K562 (cell line): ENCODE results near the gene SLC5A5. TPM values are rescaled to one million over a fixed set of nuclear protein-coding genes. Genes with fewer than 3 reads are reported as not detected.

ENCODE experiments used
- ATAC-seq: fragments of 200-7000 bp; cut with Tn5 transposase; 3 replicates; pipeline ENCODE4 v1.9.1; 2020; ENCODE audit warnings: moderate library complexity
- BruUV-seq: library from RNA; stranded (reverse); fragments of 400-500 nt; replicated peaks from 2 replicates; lab custom pipeline; 2021; lab: Mats Ljungman, UMichigan
- CTCF ChIA-PET: fragments of 300-600 bp; formaldehyde crosslinking; extraction: SDS; loops from one replicate; lab custom pipeline; 2021; ENCODE audit warnings: low intra/inter-chr PET ratio; lab: Yijun Ruan, JAX
- POLR2A ChIA-PET: fragments of 300-600, 350-650 bp; sonication (Branson Sonifier 250); formaldehyde crosslinking; extraction: SDS; loops from one replicate; lab custom pipeline; 2021; ENCODE audit warnings: antibody characterized with exemption, inconsistent platforms; lab: Yijun Ruan, JAX
- DNase-seq, 4 experiments: peaks; one replicate each; pipeline versions ENCODE4 v3.0.0 to v3.0.0-alpha.2; 2011 to 2018; ENCODE audit warnings: low spot score in 3 of 4, mixed read lengths in 3 of 4; ENCODE audit errors: extremely low read depth in 1 of 4
- FAIRE-seq: peaks from 2 replicates; lab custom pipeline; 2011; peaks lifted over from hg19 to GRCh38; lab: Jason Lieb, UNC
- H2AFZ ChIP-seq: 2 replicates; pipeline ENCODE4 v1.6.0; 2011; ENCODE audit warnings: low read depth, low read length, control low read depth, inconsistent platforms
- H3K27ac ChIP-seq: fragments of 200-600 bp; 3 replicates; pipeline ENCODE4 v1.8.0; 2011; ENCODE audit warnings: low read depth, mild to moderate bottlenecking, control low read depth, inconsistent platforms, low read length, moderate library complexity, mixed read lengths; ENCODE audit errors: extremely low read depth
- H3K27me3 ChIP-seq, 2 experiments: fragments of 300-600 bp in 1 of 2; 2 replicates in 1 of 2; 3 replicates in 1 of 2; pipeline versions ENCODE4 v1.6.0 to v1.8.0; 2011; ENCODE audit warnings: inconsistent platforms in 2 of 2, low read length in 2 of 2, mild to moderate bottlenecking in 1 of 2, mixed read lengths in 1 of 2, moderate library complexity in 1 of 2; ENCODE audit not compliant: control insufficient read depth in 2 of 2, insufficient read depth in 2 of 2
- H3K36me3 ChIP-seq: fragments of 300-600 bp; 3 replicates; pipeline ENCODE4 v1.8.0; 2011; ENCODE audit warnings: mild to moderate bottlenecking, low read length, inconsistent platforms; ENCODE audit not compliant: control insufficient read depth, insufficient read depth
- H3K4me1 ChIP-seq, 2 experiments: fragments of 200-600 bp in 1 of 2; replicated peaks in 1 of 2; 2 replicates in 1 of 2; 3 replicates in 1 of 2; pipeline versions ENCODE4 v1.5.1 to v1.8.0; 2011; ENCODE audit warnings: inconsistent platforms in 2 of 2, low read length in 2 of 2, mild to moderate bottlenecking in 1 of 2, mixed read lengths in 1 of 2, moderate library complexity in 1 of 2; ENCODE audit not compliant: control insufficient read depth in 2 of 2, insufficient read depth in 2 of 2
- H3K4me2 ChIP-seq: 2 replicates; pipeline ENCODE4 v1.6.1; 2011; ENCODE audit warnings: low read length, control low read depth, inconsistent platforms, mixed read lengths; ENCODE audit not compliant: insufficient read depth
- H3K4me3 ChIP-seq: fragments of 200-600 bp; sonication (generic), shearing (Covaris generic); 2 replicates; pipeline ENCODE4 v1.5.1; 2016; ENCODE audit warnings: control low read depth, inconsistent platforms
- H3K79me2 ChIP-seq: fragments of 200-600 bp; 3 replicates; pipeline ENCODE4 v1.8.0; 2011; ENCODE audit warnings: low read length, inconsistent platforms; ENCODE audit not compliant: control insufficient read depth, insufficient read depth
- H3K9ac ChIP-seq, 2 experiments: 2 replicates each; pipeline versions ENCODE4 v1.6.0 to v1.6.1; 2011; ENCODE audit warnings: low read depth in 2 of 2, low read length in 2 of 2, control low read depth in 1 of 2, inconsistent platforms in 1 of 2, mild to moderate bottlenecking in 1 of 2, mixed read lengths in 1 of 2; ENCODE audit not compliant: insufficient read depth in 1 of 2
- H3K9me1 ChIP-seq: one replicate; pipeline ENCODE4 v1.6.0; 2011; ENCODE audit warnings: inconsistent platforms, mild to moderate bottlenecking, low read length, moderate library complexity; ENCODE audit not compliant: control insufficient read depth, insufficient read depth
- H3K9me3 ChIP-seq: replicated peaks from 2 replicates; pipeline ENCODE4 v1.5.1; 2011; ENCODE audit warnings: low read depth, low read length, inconsistent platforms; ENCODE audit not compliant: control insufficient read depth, insufficient read depth
- H4K20me1 ChIP-seq: replicated peaks from 2 replicates; pipeline ENCODE4 v1.6.1; 2011; ENCODE audit warnings: low read length, inconsistent platforms, mixed read lengths; ENCODE audit not compliant: control insufficient read depth, insufficient read depth
- ATF6 ChIP-seq: sonication (generic); formaldehyde crosslinking; IDR thresholded peaks from 2 replicates; pipeline ENCODE4 v1.4.0; 2020; ENCODE audit warnings: mild to moderate bottlenecking, missing genetic modification reagents
- BMI1 ChIP-seq: fragments of 150-350 bp; IDR thresholded peaks from 2 replicates; pipeline ENCODE4 v1.6.1; 2014; ENCODE audit warnings: low read length
- BRD4 ChIP-seq: fragments of 200-600 bp; sonication (generic); IDR thresholded peaks from 2 replicates; pipeline ENCODE4 v1.6.1; 2017; ENCODE audit warnings: inconsistent platforms
- C11orf30 ChIP-seq: fragments of 450-650 bp; IDR thresholded peaks from 2 replicates; pipeline ENCODE4 v1.6.1; 2016; ENCODE audit warnings: low read depth, mild to moderate bottlenecking
- HOXB6 ChIP-seq: fragments of 250-450 bp; sonication (Bioruptor Pico); IDR thresholded peaks from 2 replicates; pipeline ENCODE4 v1.5.1; 2022; ENCODE audit warnings: mild to moderate bottlenecking, borderline replicate concordance
- MTF1 ChIP-seq: fragments of 250-450 bp; sonication (Bioruptor Pico); IDR thresholded peaks from 2 replicates; pipeline ENCODE4 v1.9.0; 2021; ENCODE audit warnings: moderate library complexity, mild to moderate bottlenecking, inconsistent platforms, borderline replicate concordance
- NCOA2 ChIP-seq, 2 experiments: fragments of 450-650 bp; IDR thresholded peaks; 2 replicates each; pipeline ENCODE4 v1.6.1; 2018; ENCODE audit warnings: mild to moderate bottlenecking in 2 of 2, moderate library complexity in 1 of 2; ENCODE audit not compliant: partially characterized antibody in 2 of 2
- NFIC ChIP-seq: fragments of 450-650 bp; IDR thresholded peaks from 2 replicates; pipeline ENCODE4 v1.6.1; 2017; ENCODE audit warnings: mild to moderate bottlenecking, inconsistent platforms
- NUFIP1 ChIP-seq: fragments of 450-650 bp; IDR thresholded peaks from 2 replicates; pipeline ENCODE4 v1.6.1; 2018; ENCODE audit not compliant: partially characterized antibody
- PRDM10 ChIP-seq: fragments of 450-650 bp; IDR thresholded peaks from 2 replicates; pipeline ENCODE4 v1.6.1; 2018; ENCODE audit not compliant: partially characterized antibody
- RFX1 ChIP-seq: fragments of 450-650 bp; IDR thresholded peaks from 2 replicates; pipeline ENCODE4 v1.6.1; 2016; ENCODE audit warnings: mild to moderate bottlenecking, moderate library complexity
- ZNF140 ChIP-seq: fragments of 250-450 bp; sonication (Bioruptor Pico); IDR thresholded peaks from 2 replicates; pipeline ENCODE4 v1.8.0; 2021; ENCODE audit warnings: moderate library complexity, mild to moderate bottlenecking, inconsistent platforms
- ZNF184 ChIP-seq: sonication (generic); formaldehyde crosslinking; IDR thresholded peaks from 2 replicates; pipeline ENCODE4 v1.5.0; 2020; ENCODE audit warnings: missing genetic modification reagents
- WGBS: fragments of 100-300 bp; shearing (Covaris generic); methylation state at CpG from one replicate; pipeline ENCODE4 v1.1.6; 2016; ENCODE audit warnings: low coverage, mixed read lengths; ENCODE audit not compliant: insufficient coverage; ENCODE audit errors: missing lambda C conversion rate; 5-methylcytosine and 5-hydroxymethylcytosine counted together
- in situ Hi-C: fragments of 300-500 bp; cut with MboI; formaldehyde crosslinking; loops from 4 replicates; pipeline ENCODE4 v1.15.0; 2018; ENCODE audit warnings: inconsistent platforms, mixed read lengths
- intact Hi-C: fragments of 100-400 bp; cut with micrococcal nuclease; formaldehyde crosslinking; loops from 2 replicates; pipeline ENCODE4 v1.14.2; 2022
- polyA plus RNA-seq, 8 experiments: library from polyadenylated mRNA; depleted of rRNA in 4 of 8; stranded (reverse) in 5 of 8; unstranded in 3 of 8; fragments of >200 nt; fragmentation: Nextera tagmentation in 2 of 8; fragmentation: Illumina TruSeq in 1 of 8; extraction: Ambion mirVana in 2 of 8; extraction: Trizol in 1 of 8; gene quantifications; 2 replicates each; pipeline versions ENCODE4 v1.2.1 to v1.2.3, GENCODE V29; 2011 to 2014; ENCODE audit warnings: inconsistent platforms in 1 of 8, missing spikeins in 1 of 8
- total RNA-seq, 7 experiments: library from RNA; depleted of rRNA in 6 of 7; stranded (reverse); fragments of >200 nt in 6 of 7; fragmentation: Illumina TruSeq in 2 of 7; extraction: Trizol in 2 of 7; gene quantifications; 2 replicates each; pipeline versions ENCODE4 v1.2.1 to v1.2.3, GENCODE V29; 2011 to 2021; ENCODE audit warnings: low replicate concordance in 1 of 7
- TF ChIP-seq, protein P1 (sequence below): IDR thresholded peaks from 2 replicates; pipeline ENCODE4 v1.6.1; 2012; ENCODE audit warnings: low read depth, low read length, improper control_type of control experiment, borderline replicate concordance

Gene SLC5A5
- total and polyA plus RNA-seq, 9 of the 15 experiments (the other 6 are each of a cell fraction or from before 2014, with no cell fraction given): 0.10 to 0.73 (median 0.23) TPM

- ATAC-seq (no peak), DNase-seq (no peak), FAIRE-seq (no peak)
- Histone ChIP-seq H3K36me3 (peaks cover 33% of the 10 kb centered on the region; the same call in 1 of the 3 replicates), H3K4me2 (no peak overlapping the region), H3K4me1 (peaks cover 12 to 18% of the 10 kb centered on the region in 2 experiments; a peak in 4 of 5 replicates), H3K27ac (no peak overlapping the region), H4K20me1 (no peaks in the 10 kb centered on the region), H3K9ac (no peak overlapping the region), H3K9me3 (no peaks in the 10 kb centered on the region), H3K27me3 (no peaks in the 10 kb centered on the region), H3K9me1 (no peaks in the 10 kb centered on the region), H2AFZ (no peak overlapping the region), H3K4me3 (no peak overlapping the region), H3K79me2 (peaks cover 24% of the 10 kb centered on the region)
- CTCF ChIA-PET: no interaction called here
- POLR2A ChIA-PET: interaction anchor here (0.6 to 1.6 kb wide), 2 partner anchors 53 to 71 kb away, joined by 3 to 4 read pairs; no protein-coding TSS in a partner anchor
- BruUV-seq: no TSS peak
- intact Hi-C loops: no loop called here
- WGBS: 90% methylated on average over 17 of the region's 21 CpGs
- in situ Hi-C loops: loop anchor here (5.0 kb wide), 1 partner anchor 121 kb away; no protein-coding TSS in a partner anchor
- no peak for TF ChIP-seq NCOA2 (IDR thresholded peaks at IDR 0.05; ENCODE audit: partially characterized antibody in 2 of 2)
- no peak for TF ChIP-seq RFX1
- no peak for TF ChIP-seq MTF1 (CRISPR knock-in tag)
- TF ChIP-seq, protein P1, sequence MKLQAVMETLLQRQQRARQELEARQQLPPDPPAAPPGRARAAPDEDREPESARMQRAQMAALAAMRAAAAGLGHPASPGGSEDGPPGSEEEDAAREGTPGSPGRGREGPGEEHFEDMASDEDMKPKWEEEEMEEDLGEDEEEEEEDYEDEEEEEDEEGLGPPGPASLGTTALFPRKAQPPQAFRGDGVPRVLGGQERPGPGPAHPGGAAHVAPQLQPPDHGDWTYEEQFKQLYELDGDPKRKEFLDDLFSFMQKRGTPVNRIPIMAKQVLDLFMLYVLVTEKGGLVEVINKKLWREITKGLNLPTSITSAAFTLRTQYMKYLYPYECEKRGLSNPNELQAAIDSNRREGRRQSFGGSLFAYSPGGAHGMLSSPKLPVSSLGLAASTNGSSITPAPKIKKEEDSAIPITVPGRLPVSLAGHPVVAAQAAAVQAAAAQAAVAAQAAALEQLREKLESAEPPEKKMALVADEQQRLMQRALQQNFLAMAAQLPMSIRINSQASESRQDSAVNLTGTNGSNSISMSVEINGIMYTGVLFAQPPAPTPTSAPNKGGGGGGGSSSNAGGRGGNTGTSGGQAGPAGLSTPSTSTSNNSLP: no peak
- TF ChIP-seq BMI1: no peak
- TF ChIP-seq C11orf30: no peak
- TF ChIP-seq ZNF140 (CRISPR knock-in tag): no peak
- no peak for TF ChIP-seq NFIC
- no peak for TF ChIP-seq HOXB6 (CRISPR knock-in tag)
- no peak for TF ChIP-seq NUFIP1
- no peak for TF ChIP-seq ZNF184 (CRISPR knock-in tag)
- TF ChIP-seq BRD4: no peak
- no peak for TF ChIP-seq PRDM10
- no peak for TF ChIP-seq ATF6 (CRISPR knock-in tag)
Measured at GRCh38 chr19:17936379-17936778, 64.6 kb downstream of the SLC5A5 start.
